HG03108 (cell line): ENCODE data around the gene INO80E.
A peak's percentile ranks its signal among the peaks of the same experiment; 100 is the strongest.
"Not testable (repeated sequence)": the region's sequence is repeated elsewhere in the genome, so short reads cannot be mapped to it uniquely, and the experiment has no call there.

Experiments
- ATAC-seq: cut with Tn5 transposase; IDR thresholded peaks from one replicate; pipeline ENCODE4 v1.9.1; 2021; ENCODE audit warnings: moderate library complexity; ENCODE audit not compliant: unreplicated experiment

Gene INO80E, protein sequence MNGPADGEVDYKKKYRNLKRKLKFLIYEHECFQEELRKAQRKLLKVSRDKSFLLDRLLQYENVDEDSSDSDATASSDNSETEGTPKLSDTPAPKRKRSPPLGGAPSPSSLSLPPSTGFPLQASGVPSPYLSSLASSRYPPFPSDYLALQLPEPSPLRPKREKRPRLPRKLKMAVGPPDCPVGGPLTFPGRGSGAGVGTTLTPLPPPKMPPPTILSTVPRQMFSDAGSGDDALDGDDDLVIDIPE

DNA sequence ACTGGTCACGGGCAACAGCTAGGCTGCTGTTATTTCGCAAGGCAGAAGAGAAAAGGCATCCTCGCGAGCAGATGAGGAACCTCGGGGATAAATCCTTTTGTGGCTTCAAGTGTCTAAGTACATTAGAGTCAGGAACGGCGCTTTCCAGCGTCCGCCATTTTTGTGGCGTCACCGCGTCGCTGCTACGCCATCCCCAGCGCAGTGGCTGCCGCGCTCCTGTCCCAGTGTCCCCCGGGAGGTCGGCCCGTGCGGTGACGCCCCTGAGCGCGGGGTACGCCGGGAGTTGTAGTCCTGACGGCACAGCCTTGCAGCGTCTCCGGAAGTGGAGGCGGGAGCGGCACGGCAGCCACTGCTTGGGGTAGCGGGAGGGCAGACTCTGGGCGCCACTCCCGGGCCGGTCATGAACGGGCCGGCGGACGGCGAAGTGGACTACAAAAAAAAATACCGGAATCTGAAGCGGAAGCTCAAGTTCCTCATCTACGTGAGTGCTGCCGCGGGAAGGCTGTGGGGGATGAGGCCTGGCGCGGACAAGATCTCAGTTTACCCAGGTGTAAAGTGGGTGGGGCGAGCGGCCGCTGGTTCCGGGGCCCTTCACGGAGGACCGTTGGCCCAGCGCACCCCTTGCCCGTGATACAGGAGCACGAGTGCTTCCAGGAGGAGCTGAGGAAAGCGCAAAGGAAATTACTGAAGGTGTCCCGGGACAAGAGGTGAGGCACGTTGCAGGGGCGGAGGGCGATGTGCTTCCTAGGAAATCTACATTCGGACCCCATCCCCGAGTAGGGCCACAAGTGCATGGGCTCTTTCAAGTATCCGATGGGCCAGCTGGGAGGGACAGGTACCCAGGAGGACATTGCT, at the start of gene INO80E:
Gene INO80E (plus strand): TSS at position 331 of the 855 bp plus-strand sequence. CDS start 70 bp downstream, at position 401.
- peak; percentile 90 for ATAC-seq

DNA sequence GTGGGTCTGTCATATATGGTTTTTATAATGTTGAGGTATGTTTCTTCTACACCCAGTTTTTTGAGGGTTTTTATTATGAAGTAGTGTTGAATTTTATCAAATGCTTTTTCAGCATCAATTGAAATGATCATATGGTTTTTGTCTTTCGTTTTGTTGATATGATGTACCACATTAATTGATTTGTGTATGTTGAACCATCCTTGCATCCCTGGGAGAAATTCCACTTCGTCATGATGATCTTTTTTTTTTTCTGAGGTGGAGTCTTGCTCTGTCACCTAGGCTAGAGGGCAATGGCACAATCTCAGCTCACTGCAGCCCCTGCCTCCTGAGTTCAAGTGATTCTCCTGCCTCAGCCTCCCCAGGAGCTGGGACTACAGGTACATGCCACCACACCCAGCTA, 48.1 kb upstream of the INO80E start:
- ATAC-seq = no peak

DNA sequence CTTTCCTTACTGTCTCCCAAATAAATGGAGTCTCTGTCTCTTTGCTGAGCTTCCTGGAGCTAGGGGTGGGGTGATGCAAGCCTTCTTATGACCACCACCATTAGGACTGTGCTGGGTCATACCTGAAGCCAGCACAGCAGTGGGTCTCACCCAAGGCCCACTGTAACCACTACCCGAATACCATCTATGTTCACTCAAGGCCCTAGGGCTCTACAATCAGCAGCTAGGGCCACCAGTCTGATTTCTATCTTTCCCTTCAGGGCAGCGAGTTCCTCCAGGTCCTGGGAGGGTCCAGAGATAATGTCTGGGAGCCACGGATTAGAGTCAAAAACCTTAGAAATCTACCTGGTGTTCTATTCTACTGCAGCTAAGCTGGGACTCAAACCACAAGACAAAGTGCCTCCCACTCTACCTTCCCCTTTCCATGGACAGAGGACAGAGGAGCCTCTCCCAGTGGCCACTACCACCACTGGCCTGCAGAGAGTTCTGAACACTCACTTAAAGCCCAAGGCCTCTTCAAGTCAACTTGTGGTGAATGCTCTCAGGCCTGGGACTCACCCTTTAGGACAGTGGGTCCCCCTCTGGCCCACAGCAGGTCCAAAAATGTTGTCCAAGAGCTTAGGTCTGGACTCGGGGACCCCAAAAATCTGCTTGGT, 45.1 kb upstream of the INO80E start:
- ATAC-seq = no peak

DNA sequence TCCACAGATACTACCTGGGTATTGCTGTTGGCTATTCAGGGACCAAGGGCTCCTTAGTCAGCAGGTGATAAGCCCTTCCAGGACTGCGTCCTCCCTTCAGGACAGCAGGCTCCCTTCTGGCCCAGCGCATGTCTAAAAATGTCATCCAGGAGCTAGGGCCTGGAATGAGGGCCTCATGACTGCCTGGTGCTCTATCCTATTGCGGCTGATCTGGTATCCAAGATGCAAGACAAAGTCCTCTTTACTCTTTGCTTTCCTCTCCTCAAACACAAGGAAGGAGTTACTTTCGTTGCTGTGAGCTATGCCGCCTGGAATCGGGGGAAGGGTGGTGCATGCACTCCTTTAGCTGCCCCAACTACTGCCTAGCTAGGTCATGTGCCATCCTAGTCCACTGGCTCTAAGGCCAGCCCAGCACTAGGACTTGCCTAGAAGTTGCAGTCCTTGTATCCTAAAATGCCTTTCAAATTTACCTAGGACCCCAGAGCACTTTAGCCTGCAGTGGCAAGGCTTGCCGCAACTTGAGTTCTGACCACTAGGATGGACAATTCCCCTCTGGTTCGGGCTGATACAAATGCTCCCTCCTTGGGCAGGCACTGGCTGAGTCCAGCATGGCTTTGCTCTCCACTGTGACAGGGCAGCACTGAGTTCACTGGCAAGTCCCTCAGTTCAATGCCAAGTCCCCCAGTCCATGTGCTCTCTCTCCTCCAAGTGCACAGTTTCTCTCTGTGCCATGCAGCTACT, 44.2 kb upstream of the INO80E start:
- no peak for ATAC-seq

DNA sequence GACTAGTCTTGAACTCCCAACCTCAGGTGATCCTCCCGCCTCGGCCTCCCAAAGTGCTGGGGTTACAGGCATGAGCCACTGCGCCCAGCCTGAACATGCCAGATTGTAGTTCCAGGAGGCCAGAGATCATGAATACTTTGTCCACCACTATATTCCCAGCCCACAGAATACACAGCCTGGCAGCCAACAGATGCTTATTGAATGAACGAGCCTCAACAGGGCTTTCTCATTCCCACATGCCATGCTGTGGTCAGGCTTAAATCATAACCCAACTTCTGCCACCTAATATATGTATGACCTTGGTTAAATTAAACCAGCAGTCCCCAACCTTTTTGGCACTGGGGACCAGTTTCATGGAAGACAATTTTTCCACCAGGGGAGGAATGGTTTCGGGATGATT, 37.3 kb upstream of the INO80E start:
- no peak for ATAC-seq

DNA sequence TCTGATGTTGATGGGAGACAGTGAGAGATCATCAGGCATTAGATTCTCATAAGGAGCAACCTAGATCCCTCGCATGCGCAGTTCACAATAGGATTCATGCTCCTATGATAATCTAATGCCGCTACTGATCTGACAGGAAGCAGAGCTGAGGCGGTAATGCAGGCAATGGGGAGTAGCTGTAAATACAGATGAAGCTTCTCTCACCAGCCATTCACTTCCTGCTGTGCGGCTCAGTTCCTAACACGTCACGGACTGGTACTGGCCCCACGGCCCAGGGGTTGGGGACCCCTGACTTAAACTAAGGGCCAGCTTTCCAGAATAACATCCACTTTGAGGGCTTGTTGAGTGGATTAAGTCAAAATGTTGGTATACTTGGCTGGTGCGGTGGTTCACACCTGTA, 36.7 kb upstream of the INO80E start:
- no peak for ATAC-seq

DNA sequence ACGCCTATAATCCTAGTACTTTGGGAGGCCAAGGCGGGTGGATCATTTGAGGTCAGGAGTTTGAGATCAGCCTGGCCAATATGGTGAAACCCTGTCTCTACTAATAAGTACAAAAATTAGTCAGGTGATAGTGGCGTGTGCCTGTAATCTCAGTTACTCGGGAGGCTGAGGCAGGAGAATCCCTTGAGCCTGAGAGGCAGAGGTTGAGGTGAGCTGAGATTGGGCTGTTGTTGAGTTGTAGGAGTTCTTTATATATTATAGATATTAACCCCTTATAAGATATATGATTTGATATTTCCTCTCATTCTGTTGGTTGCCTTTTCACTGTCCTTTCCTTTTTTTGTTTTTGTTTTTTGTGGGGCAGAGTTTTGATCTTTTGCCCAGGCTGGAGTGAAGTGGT, 36.2 kb upstream of the INO80E start:
- not testable (repeated sequence) for ATAC-seq

DNA sequence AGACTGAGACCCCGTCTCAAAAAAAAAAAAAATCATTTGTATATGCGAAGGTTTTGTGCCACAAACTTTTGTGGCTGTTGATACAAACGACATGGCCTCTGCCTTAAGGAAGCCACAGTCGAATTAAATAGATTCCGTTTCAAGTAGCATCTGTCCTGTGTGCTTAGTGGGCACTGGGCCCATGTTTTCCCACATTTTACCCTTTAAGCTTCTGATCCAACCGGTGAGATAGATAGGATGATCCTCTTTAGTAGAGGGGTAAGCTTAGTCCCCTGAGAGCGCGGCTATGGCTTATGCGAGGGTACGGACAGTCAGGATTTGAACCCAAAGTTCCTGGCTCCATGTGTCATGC, 34.9 kb upstream of the INO80E start:
- ATAC-seq = no peak

DNA sequence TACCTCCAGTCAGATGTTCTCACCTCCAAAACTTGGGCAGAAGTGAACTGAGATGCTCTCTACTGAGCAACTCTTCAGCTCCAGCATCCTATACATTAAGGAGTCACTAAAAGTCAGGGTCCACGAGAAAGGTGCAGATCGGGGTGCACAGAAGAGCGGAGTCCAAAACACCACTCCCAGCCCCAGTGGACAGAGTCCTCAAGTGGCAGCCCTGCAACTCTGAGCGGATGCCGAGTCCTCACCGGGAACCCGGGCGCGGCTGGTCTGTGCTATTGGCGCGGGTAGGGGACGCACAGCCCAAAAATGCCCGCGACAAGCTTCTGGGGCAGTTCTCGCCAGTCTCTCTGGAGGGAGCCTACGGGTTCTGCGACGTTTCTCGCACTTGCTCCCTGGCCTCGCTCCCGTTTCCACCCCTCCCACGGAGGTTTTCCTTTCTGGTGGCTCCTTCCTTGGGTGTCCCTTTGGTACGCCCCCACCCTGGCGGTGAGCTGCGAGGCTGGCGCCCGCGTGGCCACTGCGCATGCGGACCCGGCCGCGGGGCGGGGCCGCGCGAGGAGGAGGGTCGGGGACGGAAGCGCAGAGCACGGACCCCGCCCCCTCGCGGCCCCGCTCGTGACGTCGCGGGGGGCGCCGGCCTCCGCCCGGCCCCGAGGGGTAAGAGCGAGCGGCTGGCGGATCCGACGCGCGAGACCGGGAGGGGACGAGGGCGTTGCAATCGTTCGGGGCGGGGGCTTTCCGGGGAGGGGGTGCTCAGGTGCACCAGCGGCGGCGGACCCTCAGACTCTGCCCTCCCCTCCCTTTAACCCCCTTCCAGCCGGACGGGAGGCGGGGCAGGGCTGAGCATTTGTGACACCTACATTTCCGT, 34.3 kb upstream of the INO80E start, which contains the start of gene TMEM219:
Gene TMEM219 (plus strand): TSS at position 601 of the 865 bp plus-strand sequence. CDS start 1,065 bp downstream, outside the sequence.
- peak; percentile 87 for ATAC-seq

DNA sequence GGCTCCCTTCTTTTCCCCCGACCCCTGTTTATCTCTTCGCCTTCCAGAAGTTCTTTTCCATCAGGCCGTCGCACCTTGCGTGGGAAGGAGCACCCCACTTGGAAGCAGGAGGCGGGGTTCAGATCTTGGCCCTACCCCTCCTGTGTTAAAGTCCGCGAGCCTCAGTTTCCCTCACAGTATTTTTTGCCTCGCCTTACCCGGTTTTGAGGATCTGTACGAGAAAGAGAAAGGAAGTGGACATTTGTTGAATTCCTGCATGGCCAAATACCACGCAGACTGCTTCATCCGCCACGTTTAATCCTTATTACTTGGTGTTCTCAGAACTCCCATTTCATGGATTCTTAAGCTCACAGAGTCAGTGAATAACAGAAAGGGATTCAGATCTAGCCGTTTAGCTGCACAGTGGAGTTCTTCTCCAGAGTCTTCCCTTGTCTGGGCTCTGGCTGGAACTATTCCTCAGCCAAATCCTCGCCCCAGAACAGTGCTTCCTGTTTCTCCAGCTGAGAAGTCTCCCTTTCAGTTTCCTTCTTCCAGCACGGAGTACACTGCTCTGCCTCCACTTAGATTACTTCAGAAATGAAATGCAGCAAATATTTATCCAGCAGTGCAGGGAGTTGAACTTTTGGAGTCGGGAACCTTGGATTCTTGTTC, 33.6 kb upstream of the INO80E start:
- no peak for ATAC-seq

DNA sequence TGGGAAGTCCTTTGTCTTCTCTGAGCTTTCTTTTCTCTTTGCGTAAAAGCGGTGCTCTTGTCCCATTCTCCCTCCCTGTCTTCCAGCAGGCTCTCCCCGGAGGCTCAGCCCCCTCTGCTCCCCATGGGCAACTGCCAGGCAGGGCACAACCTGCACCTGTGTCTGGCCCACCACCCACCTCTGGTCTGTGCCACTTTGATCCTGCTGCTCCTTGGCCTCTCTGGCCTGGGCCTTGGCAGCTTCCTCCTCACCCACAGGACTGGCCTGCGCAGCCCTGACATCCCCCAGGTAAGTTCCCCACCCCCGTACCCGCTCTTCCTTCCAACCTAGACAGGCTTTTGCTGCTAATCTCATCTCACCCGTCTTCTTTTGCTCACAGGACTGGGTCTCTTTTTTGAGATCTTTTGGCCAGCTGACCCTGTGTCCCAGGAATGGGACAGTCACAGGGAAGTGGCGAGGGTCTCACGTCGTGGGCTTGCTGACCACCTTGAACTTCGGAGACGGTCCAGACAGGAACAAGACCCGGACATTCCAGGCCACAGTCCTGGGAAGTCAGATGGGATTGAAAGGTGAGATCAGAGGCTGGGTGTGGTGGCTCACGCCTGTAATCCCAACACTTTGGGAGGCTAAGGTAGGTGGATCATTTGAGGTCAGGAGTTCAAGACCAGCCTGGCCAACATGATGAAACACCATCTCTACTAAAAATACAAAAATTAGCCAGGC, 32.9 kb upstream of the INO80E start:
- ATAC-seq = no peak

DNA sequence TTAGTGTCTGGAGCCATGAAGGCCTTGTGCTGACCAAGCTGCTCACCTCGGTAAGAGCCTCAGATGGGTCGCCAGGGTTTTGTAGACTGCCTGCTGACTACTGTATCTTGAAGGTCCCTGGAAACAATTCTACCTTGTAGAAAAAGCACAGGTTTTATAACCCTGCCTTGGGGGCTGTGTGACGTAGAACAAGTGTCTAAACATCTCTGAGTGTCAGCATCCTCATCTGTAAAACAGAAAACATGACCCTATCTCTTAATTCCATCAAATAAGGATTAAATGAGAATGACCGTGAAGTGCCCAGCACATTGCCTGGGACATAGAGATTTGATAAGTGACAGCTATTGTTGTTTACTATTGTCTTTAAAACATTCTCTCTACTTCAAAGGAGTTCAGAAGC, 27.8 kb upstream of the INO80E start:
- ATAC-seq = no peak

DNA sequence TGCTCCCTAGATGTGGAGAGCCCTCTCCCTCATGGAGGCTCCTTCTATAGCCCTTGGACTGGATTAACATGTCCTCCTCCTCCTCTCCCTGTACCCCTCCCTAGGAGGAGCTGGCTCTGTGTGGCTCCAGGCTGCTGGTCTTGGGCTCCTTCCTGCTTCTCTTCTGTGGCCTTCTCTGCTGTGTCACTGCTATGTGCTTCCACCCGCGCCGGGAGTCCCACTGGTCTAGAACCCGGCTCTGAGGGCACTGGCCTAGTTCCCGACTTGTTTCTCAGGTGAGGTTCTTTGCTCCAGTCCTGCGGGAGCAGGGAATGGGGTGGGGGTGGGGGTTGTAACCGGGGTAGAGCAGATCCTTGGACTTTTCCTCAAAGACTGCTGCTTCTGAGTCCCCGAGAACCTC, 24.7 kb upstream of the INO80E start:
- no peak for ATAC-seq

DNA sequence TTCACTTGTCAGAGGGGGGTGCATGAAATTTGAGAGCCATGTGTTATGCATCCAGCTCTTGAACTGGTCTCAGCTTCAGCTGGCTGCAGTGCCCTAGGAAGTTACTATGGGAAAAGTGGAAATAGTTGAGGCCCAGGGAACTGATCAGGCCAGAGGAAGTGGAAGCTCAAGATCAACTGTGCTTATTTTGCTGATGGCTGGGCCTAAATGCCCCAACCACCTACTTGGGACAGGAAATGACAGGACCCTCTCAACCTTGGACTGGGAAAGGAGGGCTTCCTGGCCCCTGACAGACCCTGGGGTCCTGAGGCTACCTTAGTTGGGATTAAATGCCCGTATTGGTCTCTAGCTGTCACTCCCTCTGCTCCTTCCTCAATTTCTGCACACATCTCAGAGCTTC, 23.5 kb upstream of the INO80E start:
- no peak for ATAC-seq

DNA sequence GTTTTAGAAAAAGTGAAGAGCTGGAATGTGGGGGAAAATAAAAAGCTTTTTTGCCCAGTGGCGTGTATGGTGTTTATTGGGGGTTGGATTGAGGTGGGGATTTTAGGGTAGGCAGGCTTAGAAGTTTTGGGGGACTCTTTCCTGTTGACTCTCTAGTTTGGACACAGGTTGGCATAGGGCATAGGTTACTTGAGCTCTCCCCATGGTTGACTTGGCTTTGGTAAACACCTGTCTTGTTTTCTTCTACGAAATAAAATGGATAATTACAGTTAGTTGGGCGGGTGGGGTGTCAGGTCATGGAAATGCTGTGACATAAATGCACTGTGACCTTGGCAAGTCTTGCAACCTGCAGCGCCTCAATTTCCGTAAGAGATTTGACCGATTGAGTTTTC, 23.1 kb upstream of the INO80E start:
- no peak for ATAC-seq

DNA sequence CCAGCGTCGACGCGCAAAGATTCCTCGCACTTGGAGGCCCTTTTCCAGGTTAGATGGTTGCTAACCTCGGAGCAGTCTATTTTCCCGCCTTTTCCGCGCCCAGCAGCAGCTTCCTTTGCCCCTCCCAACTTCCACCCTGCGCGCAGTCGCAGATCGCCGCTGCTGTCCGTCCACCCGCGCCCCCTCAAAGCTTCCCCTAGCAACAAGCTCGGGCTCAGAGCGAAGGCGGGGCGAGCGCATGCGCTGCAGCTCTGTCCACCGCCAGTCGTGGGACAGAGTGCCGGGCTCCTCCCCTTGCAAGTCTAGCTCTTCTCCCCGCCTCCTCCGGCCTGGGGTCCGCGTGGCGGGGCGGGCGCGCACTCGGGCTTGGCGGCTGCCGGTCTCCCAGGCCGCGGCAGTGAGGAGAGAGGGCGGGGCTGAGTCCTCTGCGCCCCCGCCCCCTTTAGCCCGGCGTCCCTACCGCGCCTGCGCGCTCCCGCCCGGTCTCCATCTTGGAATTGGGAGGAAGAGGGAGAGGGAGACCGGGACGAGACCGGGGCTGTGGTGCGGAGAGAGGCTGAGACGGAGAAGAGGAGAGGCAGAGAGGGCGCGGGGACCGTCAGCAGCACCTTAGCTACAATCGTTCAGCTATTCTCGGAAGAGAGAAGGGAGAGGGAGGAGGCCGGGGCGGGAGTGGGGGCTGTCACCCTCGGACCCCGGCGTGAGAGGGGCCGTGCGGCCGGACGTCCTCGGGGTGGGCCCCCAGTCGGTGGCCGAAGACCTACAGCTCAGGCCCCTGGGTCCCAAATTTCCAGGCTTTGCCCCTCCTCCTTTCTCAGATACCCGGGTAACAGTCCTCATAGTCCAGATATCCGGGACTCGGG, 22.4 kb upstream of the INO80E start, which contains the start of gene TAOK2:
Gene TAOK2 (plus strand): TSS at position 485 of the 863 bp plus-strand sequence. CDS start 3,905 bp downstream, outside the sequence.
- ATAC-seq = peak; percentile 94

DNA sequence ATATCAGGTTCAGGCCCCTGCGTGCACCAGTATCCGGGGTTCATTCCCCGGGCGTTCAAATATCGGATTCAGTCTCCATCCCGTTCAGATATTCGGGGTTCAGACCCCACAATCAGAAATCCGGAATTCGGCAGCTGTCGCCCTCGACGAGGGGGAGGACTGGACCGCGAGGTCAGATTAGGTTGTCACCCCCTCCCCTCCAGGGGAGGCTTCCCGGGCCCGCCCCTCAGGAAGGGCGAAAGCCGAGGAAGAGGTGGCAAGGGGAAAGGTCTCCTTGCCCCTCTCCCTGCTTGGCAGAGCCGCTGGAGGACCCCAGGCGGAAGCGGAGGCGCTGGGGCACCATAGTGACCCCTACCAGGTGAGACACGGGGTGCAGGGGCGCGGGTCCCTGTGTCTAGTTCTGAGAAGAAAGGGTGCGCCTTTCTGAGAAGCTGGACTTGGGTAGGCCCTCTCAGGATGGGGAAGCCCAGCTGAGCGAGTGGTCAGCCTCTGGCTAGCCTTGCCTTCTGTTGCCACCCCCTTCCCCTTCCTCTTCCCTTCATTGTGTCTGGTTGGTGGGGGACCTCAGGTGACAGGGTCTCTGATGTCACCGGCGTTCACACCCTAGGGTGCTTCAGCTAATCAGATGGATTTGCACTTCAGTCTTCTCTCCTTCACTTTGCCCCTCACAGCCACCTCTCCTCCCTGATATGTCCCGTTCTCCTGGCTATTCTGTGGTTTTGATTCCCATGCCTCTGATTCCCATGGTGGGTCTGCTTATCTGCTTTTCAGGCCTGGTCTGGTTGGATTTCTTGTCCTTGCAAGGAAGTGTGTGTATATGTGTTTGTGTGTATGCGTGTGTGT, 21.5 kb upstream of the INO80E start:
- ATAC-seq = no peak
